C4-2B (cell line): ENCODE results near the gene MED15.
"Not testable (repeated sequence)": the region's sequence is repeated elsewhere in the genome, so short reads cannot be mapped to it uniquely, and the experiment has no call there.

ENCODE experiments used
- H3K27ac ChIP-seq: fragments of 450-650 bp; 2 replicates; pipeline ENCODE4 v1.5.1; 2017
- ZFX ChIP-seq: fragments of 450-650 bp; IDR thresholded peaks from 2 replicates; pipeline ENCODE4 v1.6.1; 2017
- TF ChIP-seq, protein P1 (sequence below): fragments of 450-650 bp; conservative IDR thresholded peaks from 2 replicates; pipeline ENCODE4 v1.5.1; 2017; ENCODE audit warnings: mild to moderate bottlenecking

MED15 gene

DNA sequence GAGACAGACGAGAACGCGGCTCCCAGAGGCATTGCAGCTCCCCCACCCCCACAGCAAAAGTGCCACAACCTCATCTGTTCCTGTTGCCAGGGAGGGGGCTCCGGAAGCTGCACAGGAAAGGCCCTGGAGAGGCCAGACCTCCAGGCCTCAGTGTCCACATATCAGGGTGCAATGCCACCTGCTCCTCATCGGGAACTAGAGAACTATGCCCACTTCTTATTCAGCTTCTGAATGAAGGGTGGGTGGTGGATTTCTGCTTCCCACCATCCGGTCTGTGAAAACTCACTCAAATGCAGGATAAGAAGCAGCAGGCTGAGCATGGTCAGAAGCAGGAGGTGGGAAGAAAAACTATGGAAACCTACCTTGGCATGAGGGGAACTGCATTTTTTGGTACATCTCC lies 105.9 kb downstream of the MED15 start:
- no peak overlapping the region for H3K27ac ChIP-seq
- TF ChIP-seq, protein P1, sequence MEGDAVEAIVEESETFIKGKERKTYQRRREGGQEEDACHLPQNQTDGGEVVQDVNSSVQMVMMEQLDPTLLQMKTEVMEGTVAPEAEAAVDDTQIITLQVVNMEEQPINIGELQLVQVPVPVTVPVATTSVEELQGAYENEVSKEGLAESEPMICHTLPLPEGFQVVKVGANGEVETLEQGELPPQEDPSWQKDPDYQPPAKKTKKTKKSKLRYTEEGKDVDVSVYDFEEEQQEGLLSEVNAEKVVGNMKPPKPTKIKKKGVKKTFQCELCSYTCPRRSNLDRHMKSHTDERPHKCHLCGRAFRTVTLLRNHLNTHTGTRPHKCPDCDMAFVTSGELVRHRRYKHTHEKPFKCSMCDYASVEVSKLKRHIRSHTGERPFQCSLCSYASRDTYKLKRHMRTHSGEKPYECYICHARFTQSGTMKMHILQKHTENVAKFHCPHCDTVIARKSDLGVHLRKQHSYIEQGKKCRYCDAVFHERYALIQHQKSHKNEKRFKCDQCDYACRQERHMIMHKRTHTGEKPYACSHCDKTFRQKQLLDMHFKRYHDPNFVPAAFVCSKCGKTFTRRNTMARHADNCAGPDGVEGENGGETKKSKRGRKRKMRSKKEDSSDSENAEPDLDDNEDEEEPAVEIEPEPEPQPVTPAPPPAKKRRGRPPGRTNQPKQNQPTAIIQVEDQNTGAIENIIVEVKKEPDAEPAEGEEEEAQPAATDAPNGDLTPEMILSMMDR: no peak
- TF ChIP-seq ZFX: no peak

- TF ChIP-seq ZFX: no peak
- TF ChIP-seq, protein P1: no peak
Observed at GRCh38 chr22:20615021-20615420, 107.6 kb downstream of the MED15 start.

GRCh38 chr22:20615533-20616450 lies 108.4 kb downstream of the MED15 start:
- H3K27ac ChIP-seq: no peak overlapping the region
- TF ChIP-seq, protein P1: no peak
- no peak for TF ChIP-seq ZFX

More at GRCh38 chr22:20615021-20615420, 107.6 kb downstream of the MED15 start:
- no peak overlapping the region for H3K27ac ChIP-seq

GRCh38 chr22:20616451-20617043 lies 109.1 kb downstream of the MED15 start:
- no peak for TF ChIP-seq ZFX
- TF ChIP-seq, protein P1: no peak
- H3K27ac ChIP-seq: no peak overlapping the region

GRCh38 chr22:20618488-20618887 lies 111.1 kb downstream of the MED15 start:
- no peak overlapping the region for H3K27ac ChIP-seq
- TF ChIP-seq ZFX: no peak
- TF ChIP-seq, protein P1: no peak

DNA sequence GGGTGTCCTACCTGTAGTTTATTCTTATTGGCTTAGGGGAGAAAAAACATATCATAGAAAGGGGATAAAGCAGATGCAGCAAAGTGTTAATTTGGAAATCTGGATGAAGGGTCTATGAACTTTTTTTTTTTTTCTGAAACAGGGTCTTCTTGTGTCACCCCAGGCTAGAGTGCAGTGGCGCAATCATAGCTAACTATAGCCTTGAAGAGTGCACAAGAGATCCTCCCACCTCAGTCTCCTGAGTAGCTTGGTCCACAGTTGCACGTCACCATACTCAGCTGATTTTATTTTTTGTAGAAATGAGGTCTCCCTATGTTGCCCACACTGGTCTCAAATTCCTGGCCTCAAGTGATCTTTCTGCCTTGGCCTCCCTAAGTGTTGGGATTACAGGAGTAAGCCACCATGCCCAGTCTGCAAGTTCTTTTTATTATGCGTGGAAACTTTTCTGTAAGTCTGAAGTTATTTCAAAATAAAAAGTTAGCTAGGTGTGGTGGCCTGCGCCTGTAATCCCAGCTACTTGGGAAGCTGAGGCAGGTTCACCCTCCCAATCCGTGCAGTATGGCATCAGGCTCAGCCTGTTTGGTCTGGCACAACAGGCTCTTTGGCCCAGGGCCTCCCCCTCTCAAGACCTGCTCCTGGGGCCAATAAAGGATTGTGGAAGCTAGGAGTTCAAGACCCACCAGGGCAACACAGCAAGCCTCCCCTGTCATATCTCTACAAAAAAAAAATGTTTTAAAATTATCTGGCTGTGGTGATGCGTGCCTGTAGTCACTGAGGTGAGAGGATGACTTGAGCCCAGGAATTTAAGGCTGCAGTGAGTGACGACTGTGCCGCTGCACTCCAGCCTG lies 111.9 kb downstream of the MED15 start:
- H3K27ac ChIP-seq: no peak overlapping the region
- TF ChIP-seq, protein P1: no peak
- TF ChIP-seq ZFX: no peak

DNA sequence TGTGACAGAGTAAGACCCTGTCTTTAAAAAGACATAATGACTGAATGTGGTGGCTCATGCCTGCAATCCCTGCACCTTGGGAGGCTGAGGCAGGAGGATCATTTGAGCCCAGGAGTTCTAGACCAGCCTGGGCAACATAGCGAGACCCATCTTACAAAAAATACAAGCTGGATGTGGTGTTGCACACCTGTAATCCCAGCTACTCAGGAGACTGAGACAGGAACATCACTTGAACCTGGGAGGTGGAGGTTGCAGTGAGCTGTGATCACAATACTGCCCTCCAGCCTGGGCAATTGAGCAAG lies 112.4 kb downstream of the MED15 start:
- H3K27ac ChIP-seq: not testable (repeated sequence)
